K562 (cell line): ENCODE measurements around the gene DCAKD. TPM values are rescaled to one million over a fixed set of nuclear protein-coding genes. Genes with fewer than 3 reads are reported as not detected.

ENCODE experiments used
- POLR2G ChIP-seq: fragments of 200-400 bp; formaldehyde crosslinking; IDR thresholded peaks from 2 replicates; pipeline ENCODE4 v1.6.1; 2017; ENCODE audit warnings: low read depth, mild to moderate bottlenecking, antibody characterized with exemption, low read length, moderate library complexity
- polyA plus RNA-seq, 8 experiments: library from polyadenylated mRNA; depleted of rRNA in 4 of 8; stranded (reverse) in 5 of 8; unstranded in 3 of 8; fragments of >200 nt; fragmentation: Nextera tagmentation in 2 of 8; fragmentation: Illumina TruSeq in 1 of 8; extraction: Ambion mirVana in 2 of 8; extraction: Trizol in 1 of 8; gene quantifications; 2 replicates each; pipeline versions ENCODE4 v1.2.1 to v1.2.3, GENCODE V29; 2011 to 2014; ENCODE audit warnings: inconsistent platforms in 1 of 8, missing spikeins in 1 of 8
- total RNA-seq, 7 experiments: library from RNA; depleted of rRNA in 6 of 7; stranded (reverse); fragments of >200 nt in 6 of 7; fragmentation: Illumina TruSeq in 2 of 7; extraction: Trizol in 2 of 7; gene quantifications; 2 replicates each; pipeline versions ENCODE4 v1.2.1 to v1.2.3, GENCODE V29; 2011 to 2021; ENCODE audit warnings: low replicate concordance in 1 of 7
- TF ChIP-seq, protein P1 (sequence below): fragments of 200-600 bp; sonication (generic); IDR thresholded peaks from one replicate; pipeline ENCODE4 v1.6.1; 2012; ENCODE audit warnings: mild to moderate bottlenecking, low read depth, low read length, inconsistent platforms
- TF ChIP-seq, protein P2 (sequence below): fragments of 450-650 bp; IDR thresholded peaks from 2 replicates; pipeline ENCODE4 v1.6.1; 2016; ENCODE audit warnings: antibody characterized with exemption
- TF ChIP-seq, protein P3 (sequence below): fragments of 250-450 bp; sonication (Bioruptor Pico); IDR thresholded peaks from 2 replicates; pipeline ENCODE4 v1.8.0; 2022; ENCODE audit warnings: moderate library complexity, mild to moderate bottlenecking, inconsistent platforms

The DCAKD gene
- total and polyA plus RNA-seq, 9 of the 15 experiments (the other 6 are each of a cell fraction or from before 2014, with no cell fraction given): 7.9 to 35.5 (median 21.4) TPM

DNA sequence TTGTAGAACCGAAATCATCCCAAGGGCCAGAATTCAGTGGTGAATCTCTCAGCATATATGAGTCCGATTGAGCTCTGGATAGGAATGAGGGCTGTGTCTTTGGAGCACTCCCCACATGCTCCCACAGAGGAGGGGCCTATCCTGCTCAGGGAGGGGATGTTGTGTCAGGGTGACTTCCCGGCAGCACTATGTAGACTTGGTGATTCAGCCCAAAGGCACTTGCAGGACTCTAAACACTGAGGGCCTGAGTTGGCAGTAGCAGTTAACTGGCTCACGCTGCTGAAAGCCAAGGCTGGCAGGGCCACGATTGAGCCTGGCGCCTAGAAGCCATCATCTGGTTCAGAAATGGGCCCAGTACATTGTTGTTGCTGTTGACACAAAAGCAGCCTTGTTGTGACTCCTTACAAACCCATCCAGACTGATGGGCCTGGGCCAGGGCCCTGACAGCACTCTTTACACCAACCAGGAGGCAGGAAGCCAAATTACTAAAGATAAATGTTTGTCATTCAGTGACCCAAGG, 41.5 kb upstream of the DCAKD start (continued):
- TF ChIP-seq, protein P1, sequence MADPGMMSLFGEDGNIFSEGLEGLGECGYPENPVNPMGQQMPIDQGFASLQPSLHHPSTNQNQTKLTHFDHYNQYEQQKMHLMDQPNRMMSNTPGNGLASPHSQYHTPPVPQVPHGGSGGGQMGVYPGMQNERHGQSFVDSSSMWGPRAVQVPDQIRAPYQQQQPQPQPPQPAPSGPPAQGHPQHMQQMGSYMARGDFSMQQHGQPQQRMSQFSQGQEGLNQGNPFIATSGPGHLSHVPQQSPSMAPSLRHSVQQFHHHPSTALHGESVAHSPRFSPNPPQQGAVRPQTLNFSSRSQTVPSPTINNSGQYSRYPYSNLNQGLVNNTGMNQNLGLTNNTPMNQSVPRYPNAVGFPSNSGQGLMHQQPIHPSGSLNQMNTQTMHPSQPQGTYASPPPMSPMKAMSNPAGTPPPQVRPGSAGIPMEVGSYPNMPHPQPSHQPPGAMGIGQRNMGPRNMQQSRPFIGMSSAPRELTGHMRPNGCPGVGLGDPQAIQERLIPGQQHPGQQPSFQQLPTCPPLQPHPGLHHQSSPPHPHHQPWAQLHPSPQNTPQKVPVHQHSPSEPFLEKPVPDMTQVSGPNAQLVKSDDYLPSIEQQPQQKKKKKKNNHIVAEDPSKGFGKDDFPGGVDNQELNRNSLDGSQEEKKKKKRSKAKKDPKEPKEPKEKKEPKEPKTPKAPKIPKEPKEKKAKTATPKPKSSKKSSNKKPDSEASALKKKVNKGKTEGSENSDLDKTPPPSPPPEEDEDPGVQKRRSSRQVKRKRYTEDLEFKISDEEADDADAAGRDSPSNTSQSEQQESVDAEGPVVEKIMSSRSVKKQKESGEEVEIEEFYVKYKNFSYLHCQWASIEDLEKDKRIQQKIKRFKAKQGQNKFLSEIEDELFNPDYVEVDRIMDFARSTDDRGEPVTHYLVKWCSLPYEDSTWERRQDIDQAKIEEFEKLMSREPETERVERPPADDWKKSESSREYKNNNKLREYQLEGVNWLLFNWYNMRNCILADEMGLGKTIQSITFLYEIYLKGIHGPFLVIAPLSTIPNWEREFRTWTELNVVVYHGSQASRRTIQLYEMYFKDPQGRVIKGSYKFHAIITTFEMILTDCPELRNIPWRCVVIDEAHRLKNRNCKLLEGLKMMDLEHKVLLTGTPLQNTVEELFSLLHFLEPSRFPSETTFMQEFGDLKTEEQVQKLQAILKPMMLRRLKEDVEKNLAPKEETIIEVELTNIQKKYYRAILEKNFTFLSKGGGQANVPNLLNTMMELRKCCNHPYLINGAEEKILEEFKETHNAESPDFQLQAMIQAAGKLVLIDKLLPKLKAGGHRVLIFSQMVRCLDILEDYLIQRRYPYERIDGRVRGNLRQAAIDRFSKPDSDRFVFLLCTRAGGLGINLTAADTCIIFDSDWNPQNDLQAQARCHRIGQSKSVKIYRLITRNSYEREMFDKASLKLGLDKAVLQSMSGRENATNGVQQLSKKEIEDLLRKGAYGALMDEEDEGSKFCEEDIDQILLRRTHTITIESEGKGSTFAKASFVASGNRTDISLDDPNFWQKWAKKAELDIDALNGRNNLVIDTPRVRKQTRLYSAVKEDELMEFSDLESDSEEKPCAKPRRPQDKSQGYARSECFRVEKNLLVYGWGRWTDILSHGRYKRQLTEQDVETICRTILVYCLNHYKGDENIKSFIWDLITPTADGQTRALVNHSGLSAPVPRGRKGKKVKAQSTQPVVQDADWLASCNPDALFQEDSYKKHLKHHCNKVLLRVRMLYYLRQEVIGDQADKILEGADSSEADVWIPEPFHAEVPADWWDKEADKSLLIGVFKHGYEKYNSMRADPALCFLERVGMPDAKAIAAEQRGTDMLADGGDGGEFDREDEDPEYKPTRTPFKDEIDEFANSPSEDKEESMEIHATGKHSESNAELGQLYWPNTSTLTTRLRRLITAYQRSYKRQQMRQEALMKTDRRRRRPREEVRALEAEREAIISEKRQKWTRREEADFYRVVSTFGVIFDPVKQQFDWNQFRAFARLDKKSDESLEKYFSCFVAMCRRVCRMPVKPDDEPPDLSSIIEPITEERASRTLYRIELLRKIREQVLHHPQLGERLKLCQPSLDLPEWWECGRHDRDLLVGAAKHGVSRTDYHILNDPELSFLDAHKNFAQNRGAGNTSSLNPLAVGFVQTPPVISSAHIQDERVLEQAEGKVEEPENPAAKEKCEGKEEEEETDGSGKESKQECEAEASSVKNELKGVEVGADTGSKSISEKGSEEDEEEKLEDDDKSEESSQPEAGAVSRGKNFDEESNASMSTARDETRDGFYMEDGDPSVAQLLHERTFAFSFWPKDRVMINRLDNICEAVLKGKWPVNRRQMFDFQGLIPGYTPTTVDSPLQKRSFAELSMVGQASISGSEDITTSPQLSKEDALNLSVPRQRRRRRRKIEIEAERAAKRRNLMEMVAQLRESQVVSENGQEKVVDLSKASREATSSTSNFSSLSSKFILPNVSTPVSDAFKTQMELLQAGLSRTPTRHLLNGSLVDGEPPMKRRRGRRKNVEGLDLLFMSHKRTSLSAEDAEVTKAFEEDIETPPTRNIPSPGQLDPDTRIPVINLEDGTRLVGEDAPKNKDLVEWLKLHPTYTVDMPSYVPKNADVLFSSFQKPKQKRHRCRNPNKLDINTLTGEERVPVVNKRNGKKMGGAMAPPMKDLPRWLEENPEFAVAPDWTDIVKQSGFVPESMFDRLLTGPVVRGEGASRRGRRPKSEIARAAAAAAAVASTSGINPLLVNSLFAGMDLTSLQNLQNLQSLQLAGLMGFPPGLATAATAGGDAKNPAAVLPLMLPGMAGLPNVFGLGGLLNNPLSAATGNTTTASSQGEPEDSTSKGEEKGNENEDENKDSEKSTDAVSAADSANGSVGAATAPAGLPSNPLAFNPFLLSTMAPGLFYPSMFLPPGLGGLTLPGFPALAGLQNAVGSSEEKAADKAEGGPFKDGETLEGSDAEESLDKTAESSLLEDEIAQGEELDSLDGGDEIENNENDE: no peak
- TF ChIP-seq, protein P2, sequence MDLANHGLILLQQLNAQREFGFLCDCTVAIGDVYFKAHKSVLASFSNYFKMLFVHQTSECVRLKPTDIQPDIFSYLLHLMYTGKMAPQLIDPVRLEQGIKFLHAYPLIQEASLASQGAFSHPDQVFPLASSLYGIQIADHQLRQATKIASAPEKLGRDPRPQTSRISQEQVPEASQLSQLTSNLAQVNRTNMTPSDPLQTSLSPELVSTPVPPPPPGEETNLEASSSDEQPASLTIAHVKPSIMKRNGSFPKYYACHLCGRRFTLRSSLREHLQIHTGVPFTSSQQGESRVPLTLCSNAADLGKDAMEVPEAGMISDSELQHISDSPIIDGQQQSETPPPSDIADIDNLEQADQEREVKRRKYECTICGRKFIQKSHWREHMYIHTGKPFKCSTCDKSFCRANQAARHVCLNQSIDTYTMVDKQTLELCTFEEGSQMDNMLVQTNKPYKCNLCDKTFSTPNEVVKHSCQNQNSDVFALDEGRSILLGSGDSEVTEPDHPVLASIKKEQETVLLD: no peak
- TF ChIP-seq, protein P3, sequence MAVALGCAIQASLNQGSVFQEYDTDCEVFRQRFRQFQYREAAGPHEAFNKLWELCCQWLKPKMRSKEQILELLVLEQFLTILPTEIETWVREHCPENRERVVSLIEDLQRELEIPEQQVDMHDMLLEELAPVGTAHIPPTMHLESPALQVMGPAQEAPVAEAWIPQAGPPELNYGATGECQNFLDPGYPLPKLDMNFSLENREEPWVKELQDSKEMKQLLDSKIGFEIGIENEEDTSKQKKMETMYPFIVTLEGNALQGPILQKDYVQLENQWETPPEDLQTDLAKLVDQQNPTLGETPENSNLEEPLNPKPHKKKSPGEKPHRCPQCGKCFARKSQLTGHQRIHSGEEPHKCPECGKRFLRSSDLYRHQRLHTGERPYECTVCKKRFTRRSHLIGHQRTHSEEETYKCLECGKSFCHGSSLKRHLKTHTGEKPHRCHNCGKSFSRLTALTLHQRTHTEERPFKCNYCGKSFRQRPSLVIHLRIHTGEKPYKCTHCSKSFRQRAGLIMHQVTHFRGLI (CRISPR knock-in tag): no peak
- no peak for TF ChIP-seq POLR2G
- TF ChIP-seq, all 486 proteins: peak for 0
